ENCODE data around the gene LAMA2. TPM values are rescaled to one million over a fixed set of nuclear protein-coding genes. Genes with fewer than 3 reads are reported as not detected.

The LAMA2 gene
- total RNA-seq, 1 donor from 2014 or later: 18.0 TPM

GRCh38 chr6:129455126-129455769 is 572.3 kb downstream of the LAMA2 start:
- Mint-ChIP-seq H3K4me3 (ENCODE audit: unreplicated experiment) (no peak overlapping the region), H3K27me3 (ENCODE audit: unreplicated experiment) (no peaks in the 10 kb centered on the region), H3K36me3 (ENCODE audit: unreplicated experiment) (no peaks in the 10 kb centered on the region), H3K9me3 (ENCODE audit: unreplicated experiment) (no peaks in the 10 kb centered on the region), H3K4me1 (ENCODE audit: unreplicated experiment) (no peaks in the 10 kb centered on the region), H3K27ac (ENCODE audit: unreplicated experiment) (no peak overlapping the region)
- TF ChIP-seq CTCF (IDR thresholded peaks at IDR 0.05): no peak
- no peak for DNase-seq (ENCODE audit: extremely low spot score, unreplicated experiment)

GRCh38 chr6:129460221-129460620 is 577.3 kb downstream of the LAMA2 start:
- H3K27ac Mint-ChIP-seq (ENCODE audit: unreplicated experiment): no peak overlapping the region
- H3K9me3 Mint-ChIP-seq (ENCODE audit: unreplicated experiment): no peaks in the 10 kb centered on the region
- no peaks in the 10 kb centered on the region for H3K36me3 Mint-ChIP-seq (ENCODE audit: unreplicated experiment)
- no peak for DNase-seq (ENCODE audit: extremely low spot score, unreplicated experiment)
- TF ChIP-seq CTCF (IDR thresholded peaks at IDR 0.05): no peak
- no peaks in the 10 kb centered on the region for H3K27me3 Mint-ChIP-seq (ENCODE audit: unreplicated experiment)
- no peak overlapping the region for H3K4me3 Mint-ChIP-seq (ENCODE audit: unreplicated experiment)
- H3K4me1 Mint-ChIP-seq (ENCODE audit: unreplicated experiment): no peaks in the 10 kb centered on the region

- Mint-ChIP-seq H3K4me1 (ENCODE audit: unreplicated experiment) (no peaks in the 10 kb centered on the region), H3K4me3 (ENCODE audit: unreplicated experiment) (no peak overlapping the region)
Measured at GRCh38 chr6:129469070-129469662, 586.2 kb downstream of the LAMA2 start.

GRCh38 chr6:129472239-129472638 is 589.3 kb downstream of the LAMA2 start:
- Mint-ChIP-seq H3K4me3 (ENCODE audit: unreplicated experiment) (no peak overlapping the region), H3K36me3 (ENCODE audit: unreplicated experiment) (no peaks in the 10 kb centered on the region)

More at GRCh38 chr6:129469070-129469662, 586.2 kb downstream of the LAMA2 start:
- Mint-ChIP-seq H3K27ac (ENCODE audit: unreplicated experiment) (no peak overlapping the region), H3K27me3 (ENCODE audit: unreplicated experiment) (no peaks in the 10 kb centered on the region), H3K9me3 (ENCODE audit: unreplicated experiment) (no peaks in the 10 kb centered on the region), H3K36me3 (ENCODE audit: unreplicated experiment) (no peaks in the 10 kb centered on the region)
- no peak for TF ChIP-seq CTCF (IDR thresholded peaks at IDR 0.05)
- no peak for DNase-seq (ENCODE audit: extremely low spot score, unreplicated experiment)

More at GRCh38 chr6:129472239-129472638, 589.3 kb downstream of the LAMA2 start:
- Mint-ChIP-seq H3K4me1 (ENCODE audit: unreplicated experiment) (no peaks in the 10 kb centered on the region), H3K27ac (ENCODE audit: unreplicated experiment) (no peak overlapping the region), H3K27me3 (ENCODE audit: unreplicated experiment) (no peaks in the 10 kb centered on the region), H3K9me3 (ENCODE audit: unreplicated experiment) (no peaks in the 10 kb centered on the region)
- no peak for TF ChIP-seq CTCF (IDR thresholded peaks at IDR 0.05)
- DNase-seq (ENCODE audit: extremely low spot score, unreplicated experiment): no peak

Measured in osteocyte (in vitro differentiated cells).